Measurements from ENCODE around the gene TNFRSF1B. TPM values are rescaled to one million over a fixed set of nuclear protein-coding genes. Genes with fewer than 3 reads are reported as not detected.

Gene TNFRSF1B
- total RNA-seq, 1 donor from 2014 or later = 16.8 TPM

DNA sequence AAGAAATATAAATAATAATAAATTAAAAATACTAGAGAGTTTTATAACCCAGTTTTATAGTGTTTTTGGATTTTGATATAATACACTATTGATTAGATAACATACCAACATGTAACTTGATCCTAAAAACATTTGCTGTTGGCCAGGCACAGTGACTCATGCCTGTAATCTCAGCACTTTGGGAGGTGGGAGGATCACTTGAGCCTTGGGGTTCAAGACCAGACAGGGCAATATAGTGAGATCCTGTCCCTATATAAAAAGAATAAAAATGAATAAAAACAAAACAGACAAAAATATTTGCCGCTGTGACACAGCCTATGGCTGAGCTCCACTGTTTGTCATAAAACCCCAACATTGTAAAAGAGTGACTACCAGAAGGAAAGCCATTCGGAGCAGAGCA is 89.1 kb downstream of the TNFRSF1B start:
- DNase-seq (ENCODE audit: low spot score) = no peak
- ATAC-seq = no peak

- DNase-seq (ENCODE audit: low spot score) = no peak
- no peak for ATAC-seq
These were observed 91.5 kb downstream of the TNFRSF1B start for GRCh38 chr1:12258272-12258671.

Other genes with a start within 250 kb of the TNFRSF1B start
- gene KIAA2013, start 240.6 kb upstream of the TNFRSF1B start, total RNA-seq = 50.9 TPM
- 70.8 TPM for gene PLOD1, start 232.3 kb upstream of the TNFRSF1B start, total RNA-seq
- 45.0 TPM for gene MFN2, start 186.5 kb upstream of the TNFRSF1B start, total RNA-seq
- gene MIIP, start 147.5 kb upstream of the TNFRSF1B start, total RNA-seq = 10.1 TPM
- gene TNFRSF8, start 103.7 kb upstream of the TNFRSF1B start, total RNA-seq = 0.18 TPM
- 31.1 TPM for gene VPS13D, start 63.0 kb downstream of the TNFRSF1B start, total RNA-seq